ENCODE data around the gene GABBR1.

The GABBR1 gene

GRCh38 chr6:29561606-29562181, 71.3 kb downstream of the GABBR1 start:
- no peak for DNase-seq

GRCh38 chr6:29561091-29561490, 71.9 kb downstream of the GABBR1 start:
- no peak for DNase-seq

GRCh38 chr6:29559524-29560287, 73.3 kb downstream of the GABBR1 start, which contains the start of gene UBD:
Gene UBD, minus strand, starts transcription at chr6:29559732. Its CDS starts 31 bp downstream, at chr6:29559701.
- no peak for DNase-seq

GRCh38 chr6:29558439-29559079, 74.4 kb downstream of the GABBR1 start:
- no peak for DNase-seq

- no peak for DNase-seq
These were observed 75.7 kb downstream of the GABBR1 start for GRCh38 chr6:29557320-29557719.

- no peak for DNase-seq
These were observed 78.2 kb downstream of the GABBR1 start for GRCh38 chr6:29554764-29555163.

GRCh38 chr6:29553268-29554057, 79.5 kb downstream of the GABBR1 start:
- DNase-seq = no peak

GRCh38 chr6:29552512-29553051, 80.4 kb downstream of the GABBR1 start:
- DNase-seq = no peak

GRCh38 chr6:29547573-29547972, 85.4 kb downstream of the GABBR1 start:
- DNase-seq = no peak

GRCh38 chr6:29537714-29538403, 95.1 kb downstream of the GABBR1 start:
- no peak for DNase-seq

GRCh38 chr6:29532320-29532951, 100.5 kb downstream of the GABBR1 start:
- no peak for DNase-seq

GRCh38 chr6:29531668-29532067, 101.3 kb downstream of the GABBR1 start:
- DNase-seq = no peak

- DNase-seq = no peak
These were observed 102.2 kb downstream of the GABBR1 start for GRCh38 chr6:29530671-29531310.

GRCh38 chr6:29529956-29530355, 103.0 kb downstream of the GABBR1 start:
- no peak for DNase-seq

GRCh38 chr6:29528988-29529560, 103.9 kb downstream of the GABBR1 start:
- DNase-seq = no peak

- DNase-seq = no peak
These were observed 104.6 kb downstream of the GABBR1 start for GRCh38 chr6:29528300-29528931.

- no peak for DNase-seq
These were observed 105.4 kb downstream of the GABBR1 start for GRCh38 chr6:29527564-29527963.

- DNase-seq = no peak
These were observed 105.9 kb downstream of the GABBR1 start for GRCh38 chr6:29527126-29527525.

- DNase-seq = no peak
These were observed 107.7 kb downstream of the GABBR1 start for GRCh38 chr6:29525311-29525639.
